ENCODE measurements around the gene SNX15.
"Not testable (repeated sequence)": the region's sequence is repeated elsewhere in the genome, so short reads cannot be mapped to it uniquely, and the experiment has no call there.

SNX15 gene

GRCh38 chr11:65027213-65028067 is at the start of gene SNX15:
Gene SNX15 (plus strand): TSS chr11:65027439. CDS start chr11:65027538, 99 bp downstream.
- peak; percentile 96 for DNase-seq

- DNase-seq: not testable (repeated sequence)
Observed at GRCh38 chr11:64983339-64983738, 43.9 kb upstream of the SNX15 start.

GRCh38 chr11:64987998-64988854 is 39.0 kb upstream of the SNX15 start:
- DNase-seq: no peak

- DNase-seq: no peak
Observed at GRCh38 chr11:64989416-64989815, 37.8 kb upstream of the SNX15 start.

- peak; percentile 51 for DNase-seq
Observed at GRCh38 chr11:64990222-64990923, 36.9 kb upstream of the SNX15 start.

GRCh38 chr11:64994318-64994717 is 32.9 kb upstream of the SNX15 start:
- DNase-seq: no peak

GRCh38 chr11:64996327-64996709 is 30.9 kb upstream of the SNX15 start:
- no peak for DNase-seq

- DNase-seq: peak; percentile 94
Observed at GRCh38 chr11:64996710-64997380, 30.4 kb upstream of the SNX15 start, which contains the start of gene BATF2. Gene BATF2 (minus strand): TSS chr11:64996971. CDS start chr11:64996914, 57 bp downstream.

- DNase-seq: no peak
Observed at GRCh38 chr11:64998141-64998540, 29.1 kb upstream of the SNX15 start.

GRCh38 chr11:64998690-64999431 is 28.4 kb upstream of the SNX15 start:
- no peak for DNase-seq

- DNase-seq: no peak
Observed at GRCh38 chr11:64999478-64999877, 27.8 kb upstream of the SNX15 start.

GRCh38 chr11:65002706-65003105 is 24.5 kb upstream of the SNX15 start:
- no peak for DNase-seq

GRCh38 chr11:65003282-65003681 is 24.0 kb upstream of the SNX15 start:
- no peak for DNase-seq

GRCh38 chr11:65003968-65004367 is 23.3 kb upstream of the SNX15 start:
- DNase-seq: not testable (repeated sequence)

GRCh38 chr11:65008016-65008415 is 19.2 kb upstream of the SNX15 start:
- DNase-seq: no peak

GRCh38 chr11:65008873-65009272 is 18.4 kb upstream of the SNX15 start:
- no peak for DNase-seq

GRCh38 chr11:65013130-65013887 is 13.9 kb upstream of the SNX15 start:
- DNase-seq: peak; percentile 94

GRCh38 chr11:65013888-65014725 is 13.1 kb upstream of the SNX15 start, which contains the start of gene ARL2:
Gene ARL2 (plus strand): TSS chr11:65014160. CDS start chr11:65014208, 48 bp downstream.
- DNase-seq: peak; percentile 92

GRCh38 chr11:65014726-65015227 is 12.5 kb upstream of the SNX15 start:
- DNase-seq: no peak

- no peak for DNase-seq
Observed at GRCh38 chr11:65016705-65017104, 10.5 kb upstream of the SNX15 start.

Data from inflammatory macrophage treated with lipopolysaccharide for 4 hours (primary cell).